Panc1 (cell line): ENCODE data around the gene TSSC4.

Experiments used
- CTCF ChIP-seq: fragments of 450-650 bp; IDR thresholded peaks from 2 replicates; pipeline ENCODE4 v1.5.1; 2017; ENCODE audit warnings: mild to moderate bottlenecking
- POLR2AphosphoS5 ChIP-seq: IDR thresholded peaks from 2 replicates; pipeline ENCODE4 v1.6.1; 2012; ENCODE audit warnings: mild to moderate bottlenecking, low read depth, low read length, moderate library complexity
- REST ChIP-seq, 2 experiments: IDR thresholded peaks; 2 replicates each; pipeline ENCODE4 v1.6.1; 2011 to 2012; ENCODE audit warnings: low read depth in 2 of 2, control low read depth in 1 of 2, low read length in 1 of 2, mild to moderate bottlenecking in 1 of 2, moderate library complexity in 1 of 2; ENCODE audit not compliant: insufficient read depth in 1 of 2
- SIN3A ChIP-seq: IDR thresholded peaks from 2 replicates; pipeline ENCODE4 v1.6.1; 2012; ENCODE audit warnings: low read depth, mild to moderate bottlenecking, low read length, moderate library complexity, borderline replicate concordance; ENCODE audit not compliant: insufficient read depth
- TCF7L2 ChIP-seq: IDR thresholded peaks from 2 replicates; pipeline ENCODE4 v1.6.1; 2011; ENCODE audit warnings: mild to moderate bottlenecking, low read depth, low read length, inconsistent platforms

GRCh38 chr11:2394818-2395105, 5.8 kb upstream of the TSSC4 start:
- TF ChIP-seq CTCF = no peak
- TF ChIP-seq REST (IDR thresholded peaks at IDR 0.05; ENCODE audit: insufficient read depth in 1 of 2, low read depth in 2 of 2, low read length in 1 of 2) = no peak
- TF ChIP-seq SIN3A = no peak
- no peak for TF ChIP-seq POLR2AphosphoS5
- TF ChIP-seq TCF7L2 = no peak
